GM21423 (cell line): ENCODE results near the gene KPNA1.
"Not testable (repeated sequence)": the region's sequence is repeated elsewhere in the genome, so short reads cannot be mapped to it uniquely, and the experiment has no call there.

Experiments used
- ATAC-seq: cut with Tn5 transposase; IDR thresholded peaks from one replicate; pipeline ENCODE4 v1.9.1; 2021; ENCODE audit warnings: mild to moderate bottlenecking, moderate library complexity; ENCODE audit not compliant: unreplicated experiment

Gene KPNA1

DNA sequence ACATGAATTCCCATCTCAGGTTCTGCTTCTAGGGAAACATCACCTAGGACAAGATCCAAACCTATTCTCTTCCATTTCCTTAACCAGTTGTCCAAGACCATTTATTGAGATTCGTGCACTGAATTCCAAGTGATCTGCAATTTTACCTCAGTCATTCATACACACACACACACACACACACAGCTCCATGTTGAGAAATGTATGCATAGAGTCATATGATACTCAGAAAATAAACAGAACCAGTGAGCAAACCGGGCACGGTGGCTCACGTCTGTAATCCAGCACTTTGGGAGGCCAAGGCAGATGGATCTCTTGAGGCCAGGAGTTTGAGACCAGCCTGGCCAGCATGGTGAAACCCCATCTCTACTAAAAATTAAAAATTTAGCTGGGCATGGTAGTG, 6.1 kb upstream of the KPNA1 start:
- no peak for ATAC-seq

DNA sequence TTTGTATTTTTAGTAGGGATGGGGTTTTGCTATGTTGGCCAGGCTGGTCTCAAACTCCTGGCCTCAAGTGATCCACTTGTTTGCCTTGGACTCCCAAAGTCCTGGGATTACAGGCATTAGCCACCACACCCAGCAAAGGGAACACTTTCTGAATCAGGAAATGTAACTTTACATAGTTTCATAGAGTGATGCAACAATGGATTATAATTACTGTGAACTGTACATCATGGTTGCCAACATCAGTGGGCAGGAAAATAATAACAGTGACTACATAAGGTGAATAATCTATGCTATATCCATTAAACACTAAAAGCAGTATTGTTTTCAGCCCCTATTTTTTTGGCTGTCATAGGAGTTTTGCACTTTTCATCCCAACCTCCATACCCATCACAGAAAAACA, 5.0 kb upstream of the KPNA1 start:
- no peak for ATAC-seq

DNA sequence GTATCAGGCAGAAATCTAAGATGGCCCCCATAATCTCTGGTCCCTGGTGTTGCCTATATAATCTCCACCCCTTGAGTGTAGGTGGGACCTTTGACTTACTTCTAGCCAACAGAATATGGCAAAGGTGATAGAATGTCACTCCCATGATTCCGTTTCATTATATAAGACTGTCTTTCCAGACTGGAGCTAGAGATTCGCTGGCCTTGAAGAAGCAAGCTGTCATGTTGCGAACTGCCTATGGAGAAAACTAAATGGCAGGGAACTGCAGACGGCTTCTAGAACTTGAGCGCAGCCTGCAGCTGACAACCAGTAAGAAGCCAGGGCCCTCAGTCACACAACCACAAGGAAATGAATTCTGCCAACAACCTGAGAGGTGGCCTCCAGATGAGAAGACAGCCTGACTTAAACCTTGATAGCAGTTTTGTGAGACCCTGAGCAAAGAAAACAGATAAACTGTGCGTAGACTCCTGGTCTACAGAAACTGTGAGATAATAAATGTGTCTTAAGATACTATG, 2.2 kb upstream of the KPNA1 start:
- no peak for ATAC-seq

DNA sequence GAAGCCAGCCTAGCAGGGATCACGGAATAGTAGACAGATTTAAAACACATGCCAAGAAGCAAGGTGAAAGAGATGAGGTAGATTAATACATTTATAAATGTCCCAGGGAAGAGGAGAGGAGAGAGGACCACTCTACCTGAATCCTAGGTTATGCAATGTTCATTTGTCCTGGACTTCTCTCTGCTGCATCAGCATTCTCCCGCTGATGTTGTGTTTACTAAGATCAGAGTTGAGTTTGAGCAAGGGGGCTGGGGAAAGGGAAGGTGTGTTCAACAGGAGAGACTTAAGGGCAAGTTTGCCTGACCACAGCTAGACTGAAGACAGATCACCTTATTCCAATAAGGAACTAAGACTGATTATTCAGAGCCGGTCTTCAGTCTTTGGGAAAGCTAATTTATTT, 1.1 kb upstream of the KPNA1 start:
- ATAC-seq: no peak

DNA sequence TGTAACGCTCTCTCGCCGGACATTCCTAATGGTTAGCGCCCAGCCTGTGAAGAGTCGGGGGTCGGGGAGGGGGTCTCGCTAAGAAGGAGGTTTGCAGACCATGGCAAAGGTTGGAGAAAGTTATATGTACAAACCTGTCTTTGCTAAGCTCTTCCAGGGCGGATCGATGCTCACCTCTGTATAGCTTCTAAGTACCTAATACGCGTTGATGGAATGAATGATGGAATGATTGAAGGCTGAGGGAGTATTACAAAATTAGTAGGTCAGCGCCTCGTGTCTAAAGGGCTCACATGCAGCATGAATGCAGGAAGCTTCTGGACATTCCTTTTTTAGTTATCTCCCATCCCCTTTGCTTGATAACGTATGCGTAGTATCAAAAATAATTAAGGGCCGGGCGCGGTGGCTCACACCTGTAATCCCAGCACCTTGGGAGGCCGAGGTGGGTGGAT, 305 bp upstream of the KPNA1 start:
- peak; percentile 1 for ATAC-seq

DNA sequence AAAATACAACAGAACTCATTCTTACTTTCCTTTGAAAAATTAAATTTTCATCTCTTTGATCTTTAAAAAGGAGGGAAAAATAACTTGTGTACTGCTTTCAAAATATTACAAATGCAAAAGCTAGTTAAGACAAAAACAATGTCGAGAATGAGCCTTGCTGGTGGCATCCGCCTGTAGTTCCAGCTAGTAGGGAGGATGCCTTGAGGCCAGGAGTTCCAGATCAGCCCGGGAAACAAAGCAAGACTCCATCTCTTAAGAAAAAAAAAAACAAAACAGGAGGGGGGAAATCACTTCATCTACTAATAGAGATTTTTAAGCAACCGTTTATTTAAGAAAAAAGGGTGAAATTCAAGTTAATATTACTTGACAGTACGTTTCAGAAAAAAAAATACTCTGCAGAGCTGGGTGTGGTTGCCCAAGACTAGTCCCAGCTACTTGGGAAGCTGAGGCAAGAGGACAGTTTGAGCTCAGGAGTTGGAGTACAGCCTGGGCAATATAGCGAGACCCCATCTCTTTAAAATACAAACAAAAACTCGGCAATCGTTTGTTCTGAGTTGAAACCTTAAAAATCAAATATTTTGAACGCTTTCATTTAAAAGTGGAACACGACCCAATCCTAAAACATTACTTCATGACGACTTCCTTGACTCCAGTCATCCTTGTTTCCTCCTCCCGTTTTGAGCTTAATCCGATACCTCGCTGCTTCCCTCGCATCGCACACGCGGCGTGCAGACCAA, 1.2 kb downstream of the KPNA1 start:
- ATAC-seq: no peak

DNA sequence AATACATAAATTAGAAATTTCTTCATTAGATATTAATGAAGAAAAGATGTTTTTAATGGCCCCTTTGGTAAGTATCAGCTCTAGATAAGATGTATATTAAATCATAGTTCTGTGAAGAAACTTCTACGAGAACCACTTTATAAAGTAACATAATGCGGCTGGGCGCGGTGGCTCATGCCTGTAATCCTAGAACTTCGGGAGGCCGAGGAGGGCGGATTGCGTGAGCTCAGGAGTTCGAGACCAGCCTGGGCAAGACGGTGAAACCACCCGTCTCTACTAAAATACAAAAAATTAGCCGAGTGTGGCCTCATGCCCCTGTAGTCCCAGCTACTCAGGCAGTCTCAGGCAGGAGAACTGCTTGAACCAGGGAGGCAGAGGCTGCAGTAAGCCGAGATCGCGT, 2.5 kb downstream of the KPNA1 start:
- ATAC-seq: no peak

DNA sequence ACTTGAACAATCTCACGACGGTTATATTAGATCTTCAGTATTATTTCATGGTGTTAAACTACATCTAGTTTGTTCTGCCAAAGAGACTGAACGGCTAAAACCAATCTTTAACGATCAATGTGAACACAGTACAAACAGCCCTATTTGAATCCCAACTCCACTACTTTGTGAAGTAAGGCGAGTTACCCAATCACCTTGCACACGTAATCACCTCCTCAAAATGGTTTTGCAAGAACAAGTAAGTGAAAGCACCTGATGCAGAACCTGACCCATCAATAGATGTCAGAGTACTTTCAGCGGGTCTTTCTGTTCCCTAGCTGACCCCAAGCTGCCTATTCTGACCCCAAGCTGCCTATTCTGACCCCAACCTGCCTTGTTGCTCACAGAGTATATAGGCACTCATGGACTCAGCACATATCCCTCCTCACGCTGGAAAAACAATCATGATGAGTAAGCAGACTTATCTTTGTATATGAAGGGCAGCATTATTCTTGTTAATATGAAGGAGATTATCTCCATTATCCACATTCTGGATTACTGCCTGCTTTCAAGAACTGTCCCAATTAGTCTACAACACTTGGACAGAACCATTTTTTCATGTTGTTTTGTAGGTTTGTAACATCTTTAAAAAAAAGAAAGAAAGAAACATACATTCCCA, 3.7 kb downstream of the KPNA1 start:
- no peak for ATAC-seq

DNA sequence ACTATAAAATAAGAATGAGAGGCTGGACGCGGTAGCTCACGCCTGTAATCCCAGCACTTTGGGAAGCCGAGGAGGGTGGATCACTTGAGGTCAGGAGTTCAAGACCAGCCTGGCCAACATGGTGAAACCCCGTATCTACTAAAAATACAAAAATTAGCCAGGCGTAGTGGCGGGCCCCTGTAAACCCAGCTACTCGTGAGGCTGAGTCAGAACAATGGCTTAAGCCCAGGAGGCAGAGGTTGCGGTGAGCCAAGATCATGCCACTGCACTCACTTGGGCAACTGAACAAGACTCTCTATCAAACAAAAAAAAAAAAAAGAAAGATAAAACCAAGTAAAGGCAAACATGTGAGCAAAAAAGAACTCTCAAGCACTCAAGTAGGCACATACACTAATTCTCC, 5.8 kb downstream of the KPNA1 start:
- ATAC-seq: not testable (repeated sequence)

DNA sequence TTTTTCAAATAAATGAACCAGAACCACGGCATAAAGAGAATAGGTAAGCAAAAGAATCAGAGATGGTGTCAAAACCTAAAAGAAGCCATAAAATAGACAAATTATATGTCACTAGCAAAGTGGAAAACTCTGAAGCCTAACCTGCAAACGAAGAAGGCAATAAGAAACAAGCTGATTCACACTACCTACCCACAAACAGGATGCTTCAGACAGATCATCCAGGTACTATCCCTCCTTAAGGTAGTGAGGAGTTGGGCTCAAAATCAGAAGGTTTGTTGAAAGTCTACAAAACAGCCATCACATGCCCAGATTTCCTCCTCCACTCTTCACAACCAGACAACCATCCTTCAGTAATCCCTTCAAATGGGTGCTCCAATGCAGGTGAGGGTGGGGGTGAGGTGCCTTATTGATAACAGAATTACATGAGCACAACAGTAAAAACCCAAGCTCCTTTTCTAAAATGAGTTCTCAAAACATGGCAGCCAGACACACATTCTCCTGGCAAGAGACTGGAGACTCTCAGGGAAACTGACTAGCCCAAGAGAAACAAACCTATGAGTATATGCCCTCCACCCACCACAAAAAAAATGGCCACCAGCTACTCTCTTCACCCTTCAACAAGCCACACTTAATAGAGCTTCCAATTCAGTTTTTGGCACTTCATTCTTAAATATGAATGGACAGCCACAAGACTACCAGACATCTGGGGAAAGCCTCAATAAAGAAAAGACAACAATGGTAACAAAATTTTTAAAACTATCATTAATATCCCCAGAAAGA, 6.4 kb downstream of the KPNA1 start:
- no peak for ATAC-seq

DNA sequence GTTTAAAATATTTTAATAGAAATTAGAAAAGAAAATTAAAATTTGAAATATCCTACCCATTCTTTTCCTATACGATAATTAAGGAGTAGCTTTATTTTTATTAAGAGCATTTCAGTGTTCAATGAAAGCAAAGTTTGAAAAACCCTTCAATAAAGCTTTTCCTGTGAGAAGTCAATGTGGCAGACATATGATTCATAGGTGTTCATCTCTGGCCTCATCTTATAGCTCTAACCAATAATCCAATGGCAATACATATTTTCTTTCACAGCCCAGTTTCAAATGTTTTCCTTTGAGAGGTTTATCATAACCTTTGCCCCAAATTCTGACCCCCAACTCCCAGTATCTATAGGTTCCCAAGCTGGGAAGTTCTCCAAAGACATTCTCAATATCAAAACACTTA, 8.3 kb downstream of the KPNA1 start:
- no peak for ATAC-seq

DNA sequence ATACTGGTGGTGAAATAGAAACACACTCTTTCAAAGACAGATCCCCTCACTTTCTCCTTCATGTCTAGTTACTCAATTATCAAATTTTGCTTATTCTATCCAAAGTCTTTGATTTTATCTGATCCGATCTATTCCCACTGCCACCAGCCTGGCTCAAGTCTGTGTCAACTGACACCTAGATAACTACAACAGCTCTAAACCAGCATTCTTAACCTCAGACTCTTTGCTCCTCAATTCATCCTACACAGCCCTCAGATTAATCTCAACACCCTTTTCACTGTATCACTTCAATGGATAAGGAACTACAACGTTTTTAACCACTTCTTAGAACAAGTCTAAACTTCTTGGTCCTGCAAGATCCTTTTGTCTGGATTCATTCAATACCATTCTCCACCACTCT, 9.1 kb downstream of the KPNA1 start:
- ATAC-seq: no peak

DNA sequence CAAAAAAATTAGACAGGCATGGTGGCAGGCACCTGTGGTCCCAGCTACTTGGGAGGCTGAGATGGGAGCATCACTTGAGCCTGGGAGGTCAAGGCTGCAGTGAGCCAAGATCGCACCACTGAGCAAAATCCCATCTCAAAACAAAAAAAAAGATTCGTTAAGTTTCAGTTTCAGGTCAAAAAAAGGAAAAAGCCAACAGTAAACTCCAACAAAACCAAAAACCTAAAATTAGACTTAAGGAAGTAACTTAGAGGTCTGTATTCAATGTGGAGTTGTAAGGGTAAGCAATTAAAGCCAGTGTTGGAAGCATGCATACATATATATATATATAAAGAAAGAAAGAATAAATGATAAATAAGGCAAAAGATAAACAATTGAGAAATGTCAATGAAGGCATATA, 11.8 kb downstream of the KPNA1 start:
- no peak for ATAC-seq

DNA sequence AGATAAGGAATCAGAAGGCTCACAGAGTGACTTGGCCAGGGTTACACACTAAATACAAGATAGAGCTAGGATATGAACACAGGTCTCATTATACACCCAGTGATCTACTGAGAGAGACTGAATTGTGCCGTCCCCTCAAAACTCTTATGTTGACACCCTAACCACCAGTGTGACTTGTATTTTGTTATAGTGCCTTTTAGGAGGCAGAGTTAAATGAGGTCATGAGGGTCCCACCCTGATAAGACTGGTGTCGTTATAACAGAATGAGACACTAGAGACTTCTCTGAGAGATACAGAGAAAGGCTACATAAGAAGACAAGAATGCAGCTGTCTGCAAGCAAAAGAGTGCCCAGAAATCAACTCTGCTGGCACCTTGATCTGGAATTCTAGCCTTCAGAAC, 12.6 kb downstream of the KPNA1 start:
- no peak for ATAC-seq

DNA sequence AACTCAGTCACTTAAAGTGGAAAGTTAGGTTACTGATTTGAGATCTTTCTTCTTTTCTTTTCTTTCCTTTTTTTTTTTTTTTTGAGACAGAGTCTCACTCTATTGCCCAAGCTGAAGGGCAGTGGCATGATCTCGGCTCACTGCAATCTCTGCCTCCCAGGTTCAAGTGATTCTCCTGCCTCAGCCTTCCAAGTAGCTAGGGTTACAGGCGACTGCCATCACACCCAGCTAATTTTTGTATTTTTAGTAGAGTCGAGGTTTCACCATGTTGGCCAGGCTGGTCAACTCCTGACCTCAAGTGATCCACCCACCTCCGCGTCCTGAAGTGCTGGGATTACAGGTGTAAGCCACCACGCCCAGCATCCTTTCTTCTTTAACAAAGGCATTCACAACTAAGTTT, 13.8 kb downstream of the KPNA1 start:
- ATAC-seq: not testable (repeated sequence)

DNA sequence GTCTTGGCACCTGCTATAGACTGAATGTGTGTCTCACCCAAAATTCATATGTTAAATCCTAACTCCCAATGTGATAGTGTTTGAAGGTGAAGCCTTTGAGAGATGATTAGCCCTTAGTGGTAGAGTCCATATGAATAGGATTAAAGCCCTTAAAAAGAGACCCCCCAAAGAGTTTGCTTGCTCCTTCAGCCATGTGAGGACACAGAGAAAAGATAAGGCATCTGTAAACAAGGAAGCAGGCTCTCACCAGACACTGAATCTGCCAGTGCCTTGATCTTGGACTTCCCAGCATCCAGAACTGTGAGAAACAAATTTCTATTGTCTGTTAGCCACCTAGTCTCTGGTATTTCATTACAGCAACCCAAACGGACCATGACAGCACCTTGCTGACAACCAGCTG, 16.6 kb downstream of the KPNA1 start:
- ATAC-seq: no peak

DNA sequence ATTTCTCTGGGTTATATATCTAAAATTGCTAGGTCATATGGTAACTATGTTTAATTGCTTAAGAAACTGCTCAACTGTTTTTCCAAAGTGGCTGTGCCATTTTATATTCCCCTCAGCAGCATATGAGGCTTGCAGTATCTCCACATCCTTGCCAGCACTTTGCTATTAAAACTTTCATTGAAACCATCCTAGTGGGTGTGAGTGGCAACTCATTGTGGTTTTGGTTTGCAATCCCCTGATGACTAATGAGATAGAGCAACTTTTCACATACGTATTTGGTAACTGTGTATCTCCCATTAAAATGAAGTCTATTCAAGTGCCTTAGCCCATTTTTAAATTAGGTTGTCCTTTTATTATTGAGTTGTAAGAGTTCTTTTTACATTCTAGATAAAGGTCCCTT, 17.3 kb downstream of the KPNA1 start:
- peak; percentile 88 for ATAC-seq

DNA sequence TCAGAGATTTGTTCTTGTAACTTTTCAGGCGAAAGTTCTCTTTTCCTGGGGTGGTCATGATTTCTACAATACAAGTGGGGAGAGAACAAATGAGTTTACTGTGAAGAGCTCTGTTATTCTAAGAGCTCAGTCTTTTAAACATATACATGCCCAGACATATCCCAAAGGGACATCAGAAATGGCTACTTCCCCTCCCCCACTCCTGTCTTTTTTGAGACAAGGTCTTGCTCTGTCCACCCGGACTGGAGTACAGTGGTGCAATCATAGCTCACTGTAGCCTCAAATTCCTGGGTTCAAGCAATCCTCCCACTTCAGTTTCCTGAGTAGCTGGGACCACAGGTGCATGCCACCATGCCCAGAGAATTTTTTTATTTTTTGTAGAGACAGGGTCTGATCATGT, 18.2 kb downstream of the KPNA1 start:
- no peak for ATAC-seq

DNA sequence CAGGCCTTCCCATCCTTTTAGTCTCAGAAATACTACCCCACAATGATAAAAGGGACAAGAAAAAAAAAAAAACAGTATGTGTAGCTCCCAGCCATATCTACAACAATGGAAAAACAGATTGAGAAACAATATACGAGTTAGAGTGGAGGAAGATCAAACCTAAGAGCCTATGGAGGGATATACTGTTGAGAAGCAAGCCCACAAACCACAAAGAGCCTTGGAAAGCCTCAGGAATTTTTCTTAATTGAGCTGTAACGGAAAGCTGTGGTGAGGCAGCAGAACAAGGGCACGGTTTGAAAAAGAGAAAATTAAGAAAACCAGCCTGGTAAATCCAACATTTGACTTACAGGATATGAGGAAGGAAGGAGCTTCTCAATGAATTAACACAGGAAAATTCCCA, 21.4 kb downstream of the KPNA1 start:
- ATAC-seq: no peak

DNA sequence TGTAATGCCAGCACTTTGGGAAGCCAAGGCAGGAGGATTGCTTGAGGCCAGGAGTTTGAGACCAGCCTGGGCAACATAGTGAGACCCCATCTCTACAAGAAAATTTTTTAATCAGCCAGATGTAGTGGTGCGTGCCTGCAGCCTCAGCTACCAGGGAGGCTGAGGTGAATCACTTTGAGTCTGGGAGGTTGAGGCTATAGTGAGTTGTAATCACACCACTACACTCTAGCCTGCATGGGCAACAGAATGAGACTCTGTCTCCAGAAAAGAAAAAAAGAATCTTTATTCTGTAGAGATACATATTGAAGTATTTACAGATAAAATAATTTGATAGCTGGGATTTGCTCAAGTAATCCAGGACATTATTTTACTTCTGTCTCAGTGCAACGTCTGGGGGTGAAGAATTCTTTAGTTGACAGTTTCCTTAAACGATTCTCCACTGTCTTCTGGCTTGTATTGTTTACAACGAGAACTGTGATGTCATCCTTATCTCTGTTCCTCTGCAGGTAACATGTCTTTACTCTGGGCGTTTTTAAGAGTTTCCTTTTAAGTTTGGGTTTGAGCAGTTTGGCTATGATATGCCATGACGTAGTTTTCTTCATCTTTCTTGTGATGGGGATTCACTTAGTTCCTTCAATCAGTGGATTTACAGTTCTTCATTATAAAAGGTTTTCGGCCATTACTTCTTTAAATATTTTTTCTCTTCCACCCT, 26.3 kb downstream of the KPNA1 start:
- no peak for ATAC-seq

DNA sequence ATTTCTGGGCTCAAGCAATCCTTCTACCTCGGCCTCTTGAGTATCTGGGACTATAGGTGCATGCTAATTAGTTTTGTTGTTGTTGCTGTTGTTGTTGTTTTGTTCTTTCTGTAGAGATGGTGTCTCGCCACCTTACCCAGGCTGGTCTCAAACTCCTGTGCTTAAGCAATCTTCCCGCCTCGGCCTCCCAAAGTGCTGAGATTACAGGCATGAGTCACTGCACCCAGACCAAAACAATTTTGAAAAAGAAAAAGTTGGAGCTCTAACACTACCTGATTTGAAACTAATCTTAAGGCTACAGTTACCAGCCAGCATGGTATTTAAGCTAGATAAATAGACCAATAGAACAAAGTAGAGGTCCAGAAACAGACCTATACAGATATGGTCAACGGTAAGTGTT, 29.8 kb downstream of the KPNA1 start:
- ATAC-seq: no peak
